ENCODE results near the gene SLCO4C1. TPM values are rescaled to one million over a fixed set of nuclear protein-coding genes. Genes with fewer than 3 reads are reported as not detected.

SLCO4C1 gene
- polyA plus RNA-seq, 1 donor from 2014 or later, result 0.12 TPM

DNA sequence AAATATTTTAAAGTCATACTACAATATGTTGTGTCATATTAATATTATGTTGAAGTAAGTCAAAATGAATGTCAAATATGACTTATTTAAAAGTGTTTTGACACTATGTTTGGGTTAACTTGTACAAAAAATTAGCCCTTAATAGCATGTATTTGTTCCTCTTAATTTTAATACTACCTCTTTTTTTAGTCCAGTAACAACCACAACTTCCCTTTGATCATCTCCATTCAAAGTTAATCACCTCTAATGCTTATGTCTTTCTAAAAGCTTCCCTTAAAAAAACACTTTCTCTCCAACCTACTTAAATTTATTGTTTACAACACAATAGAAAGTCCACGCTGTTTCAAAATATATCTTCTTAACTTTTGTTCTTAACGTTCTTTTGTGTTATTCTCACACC is 9.6 kb downstream of the SLCO4C1 start (continued):
- TF ChIP-seq MXI1 (conservative IDR thresholded peaks at IDR 0.05; ENCODE audit: poor library complexity, severe bottlenecking) (no peak), EP300 (conservative IDR thresholded peaks at IDR 0.05; ENCODE audit: poor library complexity, severe bottlenecking) (no peak)

DNA sequence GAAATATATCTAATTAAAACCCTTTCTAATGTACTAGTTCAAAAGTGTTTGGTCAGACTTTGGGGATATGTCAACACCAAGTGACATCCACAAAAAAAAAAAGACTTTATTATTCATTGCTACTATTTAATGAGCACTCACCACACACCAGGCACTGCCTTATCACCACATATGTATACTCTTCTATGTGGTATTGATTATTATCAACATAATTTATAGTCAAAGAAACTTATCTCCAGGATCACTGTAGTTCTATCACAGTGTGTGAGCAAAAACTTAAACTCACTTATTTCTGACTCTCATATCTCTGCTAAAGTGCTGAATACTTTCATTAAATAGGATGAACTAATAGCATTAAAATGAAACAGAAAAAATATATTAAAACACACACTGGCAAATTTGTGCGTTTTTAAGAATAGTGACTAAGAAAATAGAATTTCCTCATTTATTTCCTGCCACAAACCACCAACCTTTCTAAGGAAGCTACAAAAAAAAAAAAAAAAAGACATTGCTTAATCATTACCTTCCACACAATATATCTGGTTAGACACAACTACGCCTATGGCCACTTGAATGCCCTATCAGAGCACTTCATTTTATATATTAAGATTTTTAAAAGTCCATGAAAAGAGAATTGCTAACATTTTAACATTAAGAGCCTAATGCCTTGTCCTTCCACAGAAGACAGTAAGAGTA is 12.8 kb downstream of the SLCO4C1 start:
- Histone ChIP-seq H4K20me1 (ENCODE audit: insufficient read depth) (no peaks in the 10 kb centered on the region), H3K27ac (ENCODE audit: low read length) (no peak overlapping the region), H3K9me3 (ENCODE audit: low read length) (no peaks in the 10 kb centered on the region), H3K9me2 (ENCODE audit: insufficient read depth, low read length) (no peaks in the 10 kb centered on the region), H3K9ac (ENCODE audit: low read length) (no peak overlapping the region), H3K4me2 (ENCODE audit: low read length) (no peak overlapping the region), H3K79me2 (replicated peaks; ENCODE audit: insufficient read depth, low read length) (no peaks in the 10 kb centered on the region), H3K36me3 (ENCODE audit: insufficient read depth, low read length) (no peaks in the 10 kb centered on the region), H2AFZ (ENCODE audit: low read depth, low read length) (no peak overlapping the region), H3F3A (ENCODE audit: insufficient read depth, low read length, poor library complexity, severe bottlenecking) (no peaks in the 10 kb centered on the region), H3K4me3 (ENCODE audit: low read length) (no peak overlapping the region), H3K27me3 (ENCODE audit: insufficient read depth, low read depth, low read length) (no peaks in the 10 kb centered on the region)
- TF ChIP-seq MXI1 (conservative IDR thresholded peaks at IDR 0.05; ENCODE audit: poor library complexity, severe bottlenecking), result no peak
- no peak for TF ChIP-seq CTCF (IDR thresholded peaks at IDR 0.05; ENCODE audit: poor library complexity, severe bottlenecking)
- no peak for TF ChIP-seq EP300 (conservative IDR thresholded peaks at IDR 0.05; ENCODE audit: poor library complexity, severe bottlenecking)
- TF ChIP-seq POLR2AphosphoS5 (IDR thresholded peaks at IDR 0.05), result no peak
- no peak for TF ChIP-seq SMC3 (conservative IDR thresholded peaks at IDR 0.05; ENCODE audit: poor library complexity)
- TF ChIP-seq TAF1 (IDR thresholded peaks at IDR 0.05; ENCODE audit: low read depth), result no peak
- no peak for TF ChIP-seq REST (IDR thresholded peaks at IDR 0.05; ENCODE audit: borderline replicate concordance)
- TF ChIP-seq RAD21 (conservative IDR thresholded peaks at IDR 0.05), result no peak
- no peak for TF ChIP-seq EZH2 (IDR thresholded peaks at IDR 0.05; ENCODE audit: borderline replicate concordance, insufficient read depth, low read length, poor library complexity, severe bottlenecking)

DNA sequence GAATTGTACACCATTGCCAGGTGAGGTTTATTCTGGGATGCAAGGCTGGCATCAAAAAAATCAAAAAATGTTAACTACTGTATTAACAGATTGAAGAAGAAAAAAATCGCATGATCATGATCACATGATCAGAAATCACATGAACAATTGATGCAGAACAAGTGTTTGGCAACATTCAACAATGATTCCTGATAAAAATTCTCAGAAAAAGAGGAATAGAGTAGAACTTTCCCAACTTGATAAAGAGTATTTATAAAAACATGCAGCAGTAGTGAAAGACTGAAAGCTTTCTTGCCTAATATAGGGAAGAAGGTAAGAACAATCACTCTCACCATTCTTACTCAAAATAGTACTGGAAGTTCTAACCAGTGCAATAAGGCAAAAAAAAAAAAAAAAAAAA is 16.4 kb downstream of the SLCO4C1 start:
- Histone ChIP-seq H4K20me1 (ENCODE audit: insufficient read depth) (no peaks in the 10 kb centered on the region), H3K9me3 (ENCODE audit: low read length) (no peaks in the 10 kb centered on the region), H3F3A (ENCODE audit: insufficient read depth, low read length, poor library complexity, severe bottlenecking) (no peaks in the 10 kb centered on the region), H3K27ac (ENCODE audit: low read length) (no peak overlapping the region), H2AFZ (ENCODE audit: low read depth, low read length) (no peak overlapping the region), H3K27me3 (ENCODE audit: insufficient read depth, low read depth, low read length) (no peaks in the 10 kb centered on the region), H3K79me2 (replicated peaks; ENCODE audit: insufficient read depth, low read length) (no peaks in the 10 kb centered on the region), H3K4me2 (ENCODE audit: low read length) (no peak overlapping the region), H3K9me2 (ENCODE audit: insufficient read depth, low read length) (no peaks in the 10 kb centered on the region), H3K9ac (ENCODE audit: low read length) (no peak overlapping the region), H3K36me3 (ENCODE audit: insufficient read depth, low read length) (no peaks in the 10 kb centered on the region), H3K4me3 (ENCODE audit: low read length) (no peak overlapping the region)
- TF ChIP-seq MXI1 (conservative IDR thresholded peaks at IDR 0.05; ENCODE audit: poor library complexity, severe bottlenecking), result no peak
- no peak for TF ChIP-seq TAF1 (IDR thresholded peaks at IDR 0.05; ENCODE audit: low read depth)
- TF ChIP-seq RAD21 (conservative IDR thresholded peaks at IDR 0.05), result no peak
- no peak for TF ChIP-seq SMC3 (conservative IDR thresholded peaks at IDR 0.05; ENCODE audit: poor library complexity)
- no peak for TF ChIP-seq REST (IDR thresholded peaks at IDR 0.05; ENCODE audit: borderline replicate concordance)
- TF ChIP-seq POLR2AphosphoS5 (IDR thresholded peaks at IDR 0.05), result no peak
- TF ChIP-seq EP300 (conservative IDR thresholded peaks at IDR 0.05; ENCODE audit: poor library complexity, severe bottlenecking), result no peak
